GM21423 (cell line): ENCODE data around the gene WASF3.

Experiments used
- ATAC-seq: cut with Tn5 transposase; IDR thresholded peaks from one replicate; pipeline ENCODE4 v1.9.1; 2021; ENCODE audit warnings: mild to moderate bottlenecking, moderate library complexity; ENCODE audit not compliant: unreplicated experiment

WASF3 gene, protein sequence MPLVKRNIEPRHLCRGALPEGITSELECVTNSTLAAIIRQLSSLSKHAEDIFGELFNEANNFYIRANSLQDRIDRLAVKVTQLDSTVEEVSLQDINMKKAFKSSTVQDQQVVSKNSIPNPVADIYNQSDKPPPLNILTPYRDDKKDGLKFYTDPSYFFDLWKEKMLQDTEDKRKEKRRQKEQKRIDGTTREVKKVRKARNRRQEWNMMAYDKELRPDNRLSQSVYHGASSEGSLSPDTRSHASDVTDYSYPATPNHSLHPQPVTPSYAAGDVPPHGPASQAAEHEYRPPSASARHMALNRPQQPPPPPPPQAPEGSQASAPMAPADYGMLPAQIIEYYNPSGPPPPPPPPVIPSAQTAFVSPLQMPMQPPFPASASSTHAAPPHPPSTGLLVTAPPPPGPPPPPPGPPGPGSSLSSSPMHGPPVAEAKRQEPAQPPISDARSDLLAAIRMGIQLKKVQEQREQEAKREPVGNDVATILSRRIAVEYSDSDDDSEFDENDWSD

DNA sequence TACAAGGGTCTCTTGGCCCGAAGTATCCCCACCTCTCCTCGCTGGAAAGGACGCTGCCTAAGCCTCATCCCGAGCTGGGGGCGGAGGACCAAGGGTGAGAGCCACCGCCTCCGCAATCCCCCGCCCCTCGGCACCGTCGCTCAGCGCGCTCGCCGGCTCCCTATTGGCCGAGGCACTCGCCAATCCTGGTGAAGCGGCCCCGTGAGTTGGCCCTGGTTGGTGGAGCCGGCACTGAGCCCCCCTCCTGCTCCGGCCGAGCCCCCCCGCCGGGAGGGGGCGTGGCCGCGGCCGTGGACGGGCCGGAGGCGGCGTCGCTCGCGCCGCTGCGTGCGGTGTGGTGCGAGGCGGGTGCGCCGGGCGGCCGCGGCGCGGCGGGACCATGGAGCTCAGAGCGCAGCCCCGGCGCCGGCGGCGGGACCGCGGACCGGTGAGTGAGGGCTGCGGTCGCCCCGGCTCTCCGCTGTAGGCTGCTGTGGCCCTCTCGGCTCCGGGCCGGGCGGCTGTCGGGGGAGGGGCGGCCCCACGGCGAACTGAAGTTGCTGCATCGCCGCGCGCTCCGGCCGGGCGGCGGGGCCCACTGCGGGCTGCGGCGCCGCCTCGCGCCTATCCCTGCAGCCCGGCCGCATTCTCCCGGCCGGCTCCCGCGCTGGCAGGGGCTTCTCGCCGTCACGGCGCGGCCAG, at the start of gene WASF3:
Gene WASF3, plus strand, starts transcription at position 291 of the 681 bp plus-strand sequence. CDS start 84,588 bp downstream, outside the sequence.
- ATAC-seq, result peak; percentile 95

DNA sequence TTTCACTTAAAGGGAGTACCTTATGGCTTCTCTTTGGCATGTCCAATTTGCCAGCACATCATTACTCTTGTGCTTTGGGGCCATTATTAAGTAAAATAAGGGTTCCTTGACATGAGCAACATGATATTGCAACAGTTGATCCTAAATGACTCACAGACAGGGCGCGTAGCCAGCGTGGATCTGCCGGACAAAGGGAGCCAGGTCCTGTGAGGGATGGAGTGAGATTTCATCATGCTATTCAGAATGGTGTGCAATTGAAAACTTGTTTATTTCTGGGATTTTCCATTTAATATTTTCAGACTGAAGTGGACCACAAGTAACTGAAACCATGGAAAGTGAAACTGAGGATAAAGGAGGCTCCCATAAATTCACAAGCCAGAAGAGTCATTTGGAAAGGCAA, 48.6 kb upstream of the WASF3 start:
- no peak for ATAC-seq

DNA sequence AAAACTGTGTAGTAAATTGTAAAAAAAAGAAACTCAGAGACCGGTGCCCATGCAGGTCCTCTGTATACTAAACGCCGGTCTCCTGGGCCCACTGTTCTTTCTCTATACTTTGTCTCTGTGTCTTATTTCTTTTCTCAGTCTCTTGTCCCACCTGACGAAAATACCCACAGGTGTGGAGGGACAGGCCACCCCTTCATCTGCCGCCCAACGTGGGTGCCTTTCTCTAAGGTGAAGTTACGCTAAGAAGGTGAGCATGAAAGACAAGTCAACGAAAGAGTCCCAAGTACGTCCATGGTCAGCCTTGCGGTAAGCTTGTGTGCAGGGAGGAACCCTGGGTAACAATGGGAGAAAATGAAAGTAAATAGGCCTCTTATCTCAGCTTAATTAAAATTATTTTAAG, 48.0 kb upstream of the WASF3 start:
- no peak for ATAC-seq

DNA sequence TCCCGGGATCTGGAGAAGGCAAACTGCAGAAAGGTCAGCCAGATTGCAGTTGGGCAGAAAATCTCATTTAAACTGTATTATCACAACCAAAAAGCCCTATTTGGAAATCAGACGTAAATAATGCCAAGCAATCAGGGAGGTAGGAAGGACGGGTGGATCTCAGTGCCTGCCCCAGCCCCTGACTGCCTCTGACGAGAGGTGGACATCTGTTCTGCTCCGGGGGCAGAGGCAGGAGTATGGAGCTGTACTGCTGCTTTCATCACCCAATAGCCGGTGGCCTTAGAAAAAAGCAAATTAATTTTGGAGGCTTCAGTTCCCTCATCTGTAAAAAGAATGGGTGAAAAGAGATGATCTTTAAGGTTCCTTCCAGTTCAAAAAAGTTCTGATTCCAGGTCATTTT, 43.6 kb upstream of the WASF3 start:
- no peak for ATAC-seq

DNA sequence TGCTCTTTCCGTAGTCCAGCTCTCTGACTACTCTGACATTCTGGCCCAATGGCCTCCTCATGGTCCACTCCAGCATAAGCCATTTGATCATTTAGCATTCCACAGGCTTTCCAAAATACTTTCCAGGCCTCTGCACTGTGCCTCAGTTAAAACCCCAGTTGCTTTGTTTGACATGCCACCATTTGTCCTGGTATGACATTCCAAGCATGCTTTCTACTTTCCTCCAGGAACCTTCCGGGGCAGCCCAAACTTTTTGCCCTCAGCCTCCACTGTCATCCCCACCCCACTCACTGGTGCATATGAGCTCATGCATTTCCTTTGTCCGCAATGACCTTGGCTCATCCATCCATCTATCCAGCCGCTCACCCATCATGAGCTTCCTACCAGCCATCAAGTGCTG, 41.8 kb upstream of the WASF3 start:
- ATAC-seq, result no peak

DNA sequence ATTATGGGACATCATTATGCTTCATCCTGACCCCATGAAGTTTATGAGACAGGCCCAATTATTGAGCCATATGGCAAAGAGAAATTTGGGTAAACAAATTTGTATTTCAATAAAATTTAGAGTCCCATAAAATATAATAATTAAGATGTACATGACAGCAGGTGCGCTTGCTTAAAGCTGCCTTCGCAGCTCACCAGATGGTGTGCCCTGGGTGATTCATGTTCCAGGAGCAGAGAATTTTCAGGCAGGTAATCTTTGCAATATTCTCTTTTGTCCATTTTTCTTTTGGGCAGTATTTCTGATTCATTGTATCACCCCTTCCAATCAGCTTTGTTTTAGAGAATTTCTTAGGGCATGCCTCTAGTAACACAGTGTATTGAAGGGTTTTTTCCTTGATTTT, 39.5 kb upstream of the WASF3 start:
- ATAC-seq, result no peak

DNA sequence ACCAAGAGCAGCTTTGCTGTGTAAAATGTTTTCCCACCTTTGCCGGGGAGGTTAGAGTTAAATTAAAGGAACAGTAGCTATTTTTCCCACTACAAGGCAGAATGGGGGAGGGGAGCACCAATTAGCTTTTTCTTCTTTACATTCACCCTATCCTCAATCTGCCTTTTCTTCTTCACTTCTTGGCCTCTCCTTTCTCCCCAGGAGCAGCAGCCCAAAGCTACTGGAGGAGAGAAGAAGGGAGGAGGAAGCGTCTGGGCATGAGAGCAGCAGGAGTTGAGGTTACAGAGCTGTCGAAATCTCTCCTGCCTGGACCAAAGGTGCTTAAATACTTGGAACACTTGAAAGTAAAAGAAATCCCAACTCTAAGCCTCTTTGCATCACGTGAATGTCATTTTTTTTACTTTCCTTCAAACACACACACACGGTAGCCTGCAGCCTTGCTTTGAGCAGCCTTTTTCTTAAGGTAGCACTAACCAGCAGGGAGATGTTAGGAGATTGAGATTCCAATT, 39.0 kb upstream of the WASF3 start:
- no peak for ATAC-seq

DNA sequence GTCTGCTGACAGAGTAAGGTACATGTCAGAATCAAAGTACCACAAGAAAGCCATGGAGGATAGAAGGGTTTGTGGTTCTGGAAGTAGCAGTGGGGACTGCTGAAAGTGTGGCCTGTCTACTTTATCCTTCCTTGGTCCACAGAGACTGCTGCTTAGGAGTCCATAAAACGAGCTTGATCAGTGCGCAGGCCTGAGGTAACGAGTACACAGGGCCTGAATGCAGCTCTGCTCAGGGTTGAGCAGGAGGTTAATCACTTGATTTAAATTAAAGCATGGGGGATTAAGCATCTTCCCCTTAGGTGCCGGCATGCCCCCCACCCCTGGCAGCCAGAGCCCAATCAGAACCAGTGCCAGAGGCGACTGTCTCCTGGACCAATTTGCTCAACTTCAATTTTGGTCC, 34.9 kb upstream of the WASF3 start:
- no peak for ATAC-seq

DNA sequence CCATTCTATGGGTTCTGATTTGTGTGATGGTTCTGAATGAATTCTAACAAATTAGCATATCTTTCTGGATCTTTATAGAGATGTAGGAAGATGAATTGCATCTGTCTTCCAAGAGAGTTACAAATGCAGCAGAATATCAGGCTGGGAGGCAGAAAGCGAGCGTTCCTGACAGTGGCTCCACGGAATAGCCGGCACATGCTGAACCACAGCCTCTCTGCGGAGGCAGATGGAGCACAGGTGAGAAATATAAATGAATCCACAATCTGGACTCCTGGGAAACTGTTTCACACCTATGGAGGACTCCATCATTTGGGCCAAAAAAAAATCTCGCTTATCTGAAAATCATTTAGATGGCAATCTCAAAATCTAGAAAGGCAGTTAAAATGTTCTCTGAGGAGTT, 34.5 kb upstream of the WASF3 start:
- no peak for ATAC-seq

DNA sequence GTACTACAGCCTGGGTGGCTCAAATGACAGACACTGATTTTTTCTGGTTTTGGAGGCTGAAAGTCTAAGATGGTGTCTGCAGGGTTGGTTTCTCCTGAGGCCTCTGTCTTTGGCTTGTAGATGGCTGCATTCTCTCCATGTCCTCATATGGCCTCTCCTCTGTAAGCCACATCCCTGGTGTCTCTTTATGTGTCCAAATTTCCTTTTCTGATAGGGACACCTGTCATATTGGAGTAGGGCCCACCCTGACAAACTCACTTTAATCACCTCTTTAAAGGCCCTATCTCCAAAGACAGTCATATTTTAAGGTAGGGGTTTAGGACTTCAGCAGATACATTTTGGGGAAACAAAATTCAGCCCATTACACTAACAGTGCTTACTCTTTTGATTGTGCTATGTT, 32.0 kb upstream of the WASF3 start:
- ATAC-seq, result no peak

DNA sequence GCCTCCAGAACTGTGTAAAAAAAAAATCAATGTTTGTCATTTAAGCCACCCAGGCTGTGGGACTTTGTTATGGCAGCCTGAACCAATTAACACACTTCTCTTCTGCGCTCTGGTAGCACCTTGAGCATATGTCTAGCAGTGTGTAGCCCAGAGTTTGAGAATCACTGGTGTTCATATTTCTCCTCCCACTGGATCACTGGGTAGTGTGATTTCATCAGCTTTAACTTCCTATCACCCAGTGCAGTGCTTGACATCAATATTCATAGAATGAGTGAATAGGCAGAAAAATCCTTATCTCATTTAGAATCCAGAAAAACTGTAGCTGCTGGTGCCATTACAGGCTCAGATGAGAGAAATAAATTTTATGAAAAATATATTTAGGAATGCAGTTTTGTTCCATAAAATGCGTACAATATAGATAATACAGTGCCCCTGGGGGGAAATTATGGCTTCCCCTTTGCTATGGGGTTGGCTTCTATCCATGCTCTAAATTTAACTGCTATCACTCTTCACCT, 30.7 kb upstream of the WASF3 start:
- no peak for ATAC-seq

DNA sequence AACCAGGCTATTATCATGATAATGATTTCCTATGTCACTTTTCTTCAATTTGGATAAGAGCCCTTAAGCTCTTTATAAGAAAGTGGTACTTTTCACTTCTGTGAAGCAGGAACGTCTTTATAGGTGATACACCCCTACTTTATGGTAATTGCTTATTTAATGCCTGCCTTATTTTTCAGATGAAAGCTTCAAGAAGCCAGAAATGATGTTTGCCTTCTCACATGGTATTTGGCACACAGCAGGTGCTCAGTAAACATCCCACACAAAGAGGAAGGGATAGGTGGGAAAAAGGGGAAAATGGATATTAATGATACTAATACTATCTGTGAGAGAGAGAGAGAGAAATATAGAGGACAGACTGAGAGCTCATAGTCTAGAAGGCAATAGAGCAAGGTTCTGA, 29.0 kb upstream of the WASF3 start:
- ATAC-seq, result no peak

DNA sequence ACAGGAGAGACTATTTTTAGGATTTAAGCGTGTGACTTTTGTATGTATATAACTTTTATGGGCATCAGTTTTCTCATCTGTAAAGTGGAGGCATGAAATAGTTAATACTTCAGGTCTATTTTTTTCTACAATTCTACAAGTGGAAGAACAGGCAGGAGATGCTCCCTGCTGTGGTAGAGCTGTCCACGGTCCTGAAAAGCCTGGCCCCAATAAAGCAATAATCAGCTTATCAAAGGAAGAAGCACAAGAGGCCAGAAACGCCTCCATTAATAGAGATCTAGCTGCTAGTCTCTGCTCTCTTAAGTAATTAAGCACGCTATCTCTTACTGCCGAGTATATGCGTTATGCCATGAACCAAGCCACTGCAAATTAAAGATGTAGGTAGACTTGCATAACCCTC, 28.0 kb upstream of the WASF3 start:
- no peak for ATAC-seq

DNA sequence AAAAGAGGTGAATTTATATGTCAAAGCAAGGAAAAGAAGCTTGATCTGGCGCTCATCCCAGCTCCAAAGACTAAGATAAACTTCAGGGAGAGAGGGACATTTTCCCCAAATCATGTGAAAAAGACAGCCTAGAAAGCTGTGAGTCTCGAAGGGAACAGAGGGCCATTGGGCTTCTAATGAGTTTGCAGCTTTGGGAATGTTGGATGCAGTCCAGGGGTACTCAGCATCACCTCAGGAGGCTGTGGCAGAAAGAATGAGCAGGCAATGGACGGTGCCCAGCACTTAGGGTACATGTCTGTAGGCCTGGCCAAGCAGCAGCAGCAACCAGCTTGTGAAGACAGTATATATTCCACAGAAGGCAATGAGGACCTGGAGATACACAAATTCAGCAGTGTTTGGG, 25.7 kb upstream of the WASF3 start:
- ATAC-seq, result no peak

DNA sequence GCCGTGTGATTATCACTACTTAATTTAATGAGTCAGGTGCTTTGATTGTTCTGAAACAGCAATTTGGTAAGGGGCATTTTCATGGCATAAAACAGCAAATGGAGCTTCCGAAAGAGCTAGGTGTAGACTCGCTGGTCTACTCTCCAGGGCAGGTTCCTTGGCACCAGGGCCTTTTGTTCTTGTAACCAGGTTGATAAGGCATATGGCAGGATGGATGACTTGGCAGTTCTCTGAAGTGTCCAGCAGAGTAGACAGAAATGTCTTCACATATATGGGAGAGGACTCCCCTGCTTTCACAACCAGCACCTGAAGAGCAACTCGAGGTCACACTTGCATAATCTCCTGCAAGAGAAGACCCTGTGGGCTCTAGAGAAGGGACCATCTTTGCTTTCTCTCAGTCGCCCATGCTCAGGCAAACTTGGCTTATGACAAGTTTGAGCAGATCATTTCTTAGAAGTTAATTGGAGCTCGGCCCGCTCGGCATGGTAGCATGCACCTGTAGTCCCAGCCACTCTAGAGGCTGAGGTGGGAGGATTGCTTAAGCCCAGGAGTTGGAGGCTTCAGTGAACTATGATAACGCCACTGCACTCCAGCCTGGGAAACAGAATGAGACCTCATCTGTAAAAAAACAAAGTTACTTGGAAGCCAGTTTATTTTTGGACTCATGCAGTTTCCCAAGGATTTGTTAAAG, 23.3 kb upstream of the WASF3 start:
- no peak for ATAC-seq

DNA sequence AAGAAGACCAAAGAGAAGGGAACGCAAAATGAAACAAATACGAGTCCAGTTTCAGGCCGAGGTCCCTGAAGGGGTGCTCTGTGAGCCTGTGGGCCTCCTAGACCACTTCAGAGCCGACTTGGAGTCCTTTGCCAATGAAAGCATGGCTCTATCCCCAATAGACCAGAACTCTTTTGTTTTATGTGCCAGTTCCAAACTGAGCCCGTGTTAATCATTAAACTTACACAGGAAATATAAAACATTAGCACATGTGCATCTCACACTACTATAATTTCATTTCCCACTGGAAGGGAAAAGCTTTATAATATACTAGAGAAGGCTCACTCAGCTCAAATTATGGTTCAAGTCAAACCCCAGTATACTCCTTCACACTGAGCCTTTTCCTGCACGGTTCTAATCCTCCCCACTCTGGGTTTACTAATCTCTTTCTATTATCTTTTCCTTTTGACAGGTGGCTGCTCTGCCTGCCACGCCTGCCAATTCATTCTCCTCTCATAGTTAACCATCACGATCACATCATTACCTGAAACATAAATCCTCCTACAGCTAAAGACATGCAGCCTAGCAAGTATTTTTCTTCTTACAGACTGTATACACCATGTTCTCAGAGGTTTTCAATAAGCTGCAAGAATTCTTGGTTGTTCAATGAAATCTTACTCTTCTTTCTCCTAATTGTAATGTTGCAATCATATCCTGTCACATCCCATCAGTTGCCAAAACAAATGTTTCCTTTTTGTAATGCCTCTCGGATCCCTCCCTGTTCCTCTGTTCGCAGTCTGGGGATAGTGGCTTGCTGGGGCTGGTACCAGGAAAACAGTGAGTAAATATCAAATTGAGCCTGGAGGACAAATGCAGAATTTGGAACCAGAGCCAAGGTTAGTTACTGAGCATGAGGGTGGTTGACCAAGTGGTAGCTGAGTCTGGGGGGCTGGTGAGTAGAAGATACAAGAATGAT, 18.8 kb upstream of the WASF3 start:
- ATAC-seq, result no peak

DNA sequence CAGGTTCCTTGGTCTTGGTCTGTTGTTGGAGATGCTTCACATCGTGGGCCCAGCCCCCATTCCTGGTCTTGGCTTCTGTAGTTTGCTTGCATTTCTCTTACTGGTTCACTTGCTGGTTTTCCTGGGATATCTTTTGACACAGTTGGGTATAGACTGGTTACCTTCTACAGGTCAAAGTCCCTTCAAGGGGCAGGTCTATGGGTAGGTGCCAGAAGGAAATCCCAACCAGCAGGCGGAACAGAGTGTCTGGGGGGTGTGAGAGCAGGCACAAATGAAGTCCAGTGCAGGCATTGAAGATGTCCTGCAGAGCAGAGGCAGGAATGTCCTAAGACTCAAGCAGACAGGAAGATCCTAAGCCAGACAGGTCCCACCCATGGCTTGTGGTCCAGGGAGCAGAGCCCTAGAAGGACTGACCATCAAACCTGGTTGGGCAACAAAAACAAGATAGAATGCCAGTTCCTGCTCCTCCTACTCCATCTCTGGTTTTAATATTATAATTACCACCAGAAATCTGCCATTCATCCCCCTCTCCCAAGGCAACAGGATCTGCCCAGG, 17.7 kb upstream of the WASF3 start:
- no peak for ATAC-seq

DNA sequence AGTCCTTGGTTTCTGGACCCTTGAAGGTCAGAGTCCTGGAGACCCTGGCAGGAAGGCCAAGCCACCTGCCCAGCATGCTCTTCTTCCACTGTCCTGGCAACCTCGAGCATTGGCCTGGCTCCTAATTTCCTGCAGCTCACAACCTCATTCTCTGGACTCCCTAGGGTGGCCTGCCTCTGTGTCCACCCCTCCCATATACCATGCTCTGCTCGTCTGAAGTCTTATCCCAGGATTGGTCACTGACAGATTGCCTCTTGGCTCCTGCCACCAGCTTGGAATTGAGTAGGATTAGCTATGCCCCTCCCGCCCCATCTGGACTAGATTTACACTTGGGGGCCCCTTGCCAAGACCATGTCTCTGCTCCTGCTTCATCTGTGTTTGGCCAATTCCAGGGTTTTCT, 17.1 kb upstream of the WASF3 start:
- no peak for ATAC-seq

DNA sequence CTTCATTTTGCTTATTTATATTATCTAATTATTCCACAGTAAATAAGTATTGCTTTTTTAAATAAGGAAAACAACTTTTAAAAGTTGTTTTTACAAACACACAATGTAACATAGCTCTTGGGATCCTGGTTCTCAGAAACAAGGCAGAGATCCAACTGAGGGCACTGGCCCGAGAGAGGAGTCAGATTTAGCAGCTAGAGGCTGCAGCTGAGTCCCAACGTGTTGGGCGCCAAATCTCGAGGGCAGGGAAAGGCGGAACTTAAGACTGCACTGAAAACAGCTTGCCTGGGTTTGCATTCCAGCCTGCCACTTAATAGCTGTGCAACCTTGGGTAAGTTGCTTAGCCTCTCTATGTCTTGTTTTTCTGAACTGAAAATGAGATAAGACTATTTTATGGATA, 16.4 kb upstream of the WASF3 start:
- no peak for ATAC-seq
